ENCODE data around the gene LARP1.
"Not testable (repeated sequence)": the region's sequence is repeated elsewhere in the genome, so short reads cannot be mapped to it uniquely, and the experiment has no call there.

LARP1 gene

DNA sequence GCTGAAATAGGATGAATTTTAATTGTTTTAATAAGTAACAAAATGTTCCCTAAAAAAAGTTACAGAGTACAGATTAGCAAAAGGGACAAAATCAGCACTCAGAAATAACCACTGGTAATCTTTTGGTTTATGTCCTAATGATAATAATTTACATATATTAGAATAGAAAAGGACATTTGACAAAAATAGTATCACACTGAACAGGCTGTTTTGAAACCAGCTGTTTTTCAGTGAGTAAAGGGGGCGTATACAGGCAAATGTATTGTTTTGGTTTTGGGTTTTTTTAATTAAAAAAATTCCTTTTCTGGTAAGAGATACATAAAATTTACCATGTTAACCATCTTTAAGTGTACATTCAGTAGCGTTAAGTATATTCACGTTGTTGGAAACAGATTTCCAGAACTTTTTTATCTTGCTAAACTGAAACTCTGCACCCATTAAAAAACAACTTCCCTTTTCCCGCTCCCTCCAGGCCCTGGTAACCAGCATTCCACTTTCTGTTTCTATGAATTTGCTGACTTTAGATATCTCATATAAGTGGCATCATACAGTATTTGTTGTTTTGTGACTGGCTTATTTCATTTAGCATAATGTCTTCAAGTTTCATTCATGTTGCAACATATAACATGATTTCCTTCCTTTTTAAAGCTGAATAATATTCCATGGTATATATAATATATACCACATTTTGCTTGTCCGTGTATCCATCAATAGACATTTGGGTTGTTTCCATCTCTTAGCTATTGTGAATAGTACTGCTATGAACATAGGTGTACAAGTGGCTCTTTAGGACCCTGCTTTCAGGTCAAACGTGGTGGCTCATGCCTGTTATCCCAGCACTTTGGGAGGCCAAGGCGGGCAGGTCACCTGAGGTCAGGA, 20.6 kb upstream of the LARP1 start:
- no peak for DNase-seq (ENCODE audit: extremely low read depth in 1 of 2, low read depth in 1 of 2)

DNA sequence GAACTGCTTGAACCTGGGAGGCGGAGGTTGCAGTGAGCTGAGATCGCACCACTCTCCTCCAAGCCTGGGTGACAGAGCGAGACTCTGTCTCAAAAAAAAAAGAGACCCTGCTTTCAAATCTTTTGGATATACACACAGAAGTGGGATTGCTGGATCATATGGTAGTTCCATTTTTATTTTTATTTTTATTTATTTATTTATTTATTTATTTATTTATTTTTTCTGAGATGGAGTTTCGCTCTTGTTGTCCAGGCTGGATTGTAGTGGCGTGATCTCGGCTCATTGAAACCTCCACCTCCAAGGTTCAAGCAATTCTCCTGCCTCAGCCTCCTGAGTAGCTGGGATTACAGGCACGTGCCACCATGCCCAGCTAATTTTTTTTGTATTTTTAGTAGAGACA, 19.8 kb upstream of the LARP1 start:
- not testable (repeated sequence) for DNase-seq (ENCODE audit: extremely low read depth in 1 of 2, low read depth in 1 of 2)

DNA sequence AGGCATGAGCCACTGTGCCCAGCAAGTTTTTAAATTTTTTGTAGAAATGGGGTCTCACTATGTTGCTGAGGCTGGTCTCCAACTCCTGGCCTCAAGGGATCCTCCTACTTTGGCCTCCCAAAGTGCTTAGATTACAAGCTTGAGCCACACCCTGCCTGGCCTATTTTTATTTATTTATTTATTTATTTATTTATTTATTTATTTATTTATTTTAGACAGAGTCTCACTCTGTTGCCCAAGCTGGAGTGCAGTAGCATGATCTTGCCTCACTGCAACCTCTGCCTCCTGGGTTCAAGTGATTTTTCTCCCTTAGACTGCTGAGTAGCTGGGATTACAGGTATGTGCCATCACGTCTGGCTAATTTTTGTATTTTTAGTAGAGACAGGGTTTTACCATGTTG, 18.8 kb upstream of the LARP1 start:
- DNase-seq (ENCODE audit: extremely low read depth in 1 of 2, low read depth in 1 of 2), result not testable (repeated sequence)

DNA sequence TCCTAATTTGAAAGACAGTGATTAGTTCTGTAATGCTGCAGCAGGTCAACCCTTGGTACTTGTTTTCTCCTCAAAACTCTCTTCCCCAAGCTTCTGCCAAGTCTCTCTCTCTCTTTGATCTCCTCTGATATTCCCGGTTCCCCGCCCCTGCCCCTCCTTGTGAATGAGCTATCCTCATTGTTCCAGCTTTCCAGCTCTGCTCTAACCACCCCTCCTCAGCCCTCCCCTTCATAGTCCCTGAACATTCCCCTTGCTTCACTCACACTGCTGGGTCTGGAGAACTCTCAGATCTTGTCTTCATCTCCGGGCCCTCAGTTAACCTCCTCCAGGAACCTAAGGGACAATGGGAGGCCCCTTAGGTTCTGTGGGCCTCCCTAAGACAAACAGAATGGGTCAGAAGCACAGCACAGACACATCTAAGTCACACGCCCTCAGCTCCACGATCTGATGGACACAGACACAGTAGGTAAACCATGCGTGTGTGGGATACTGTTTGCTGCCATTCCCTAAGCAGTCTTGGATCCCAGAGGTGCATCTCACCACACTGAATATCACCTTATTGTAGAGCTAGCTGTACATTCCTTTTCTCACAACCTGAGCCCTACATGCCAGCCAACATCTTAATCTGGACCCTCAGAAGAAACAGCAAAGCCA, 17.4 kb upstream of the LARP1 start:
- DNase-seq (ENCODE audit: extremely low read depth in 1 of 2, low read depth in 1 of 2), result no peak

DNA sequence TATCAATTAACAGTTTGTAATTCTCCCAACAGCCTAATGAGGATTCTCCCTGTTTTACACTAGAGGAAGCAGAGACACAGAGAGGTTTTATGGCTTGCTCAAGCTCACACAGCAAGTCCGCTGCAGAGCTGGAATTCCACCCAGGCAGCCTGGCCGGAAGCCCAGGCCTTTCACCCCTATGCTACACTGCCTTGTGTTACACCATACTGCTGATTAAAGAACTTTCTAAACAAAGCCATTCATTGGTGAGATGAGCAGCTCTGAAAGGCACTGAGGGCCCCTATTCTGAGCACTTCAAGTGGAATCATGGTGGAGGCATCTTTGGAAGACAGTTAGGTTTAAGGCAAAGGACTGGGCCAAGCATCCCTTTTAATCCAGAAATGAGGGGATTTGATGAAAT, 14.7 kb upstream of the LARP1 start:
- no peak for DNase-seq (ENCODE audit: extremely low read depth in 1 of 2, low read depth in 1 of 2)

DNA sequence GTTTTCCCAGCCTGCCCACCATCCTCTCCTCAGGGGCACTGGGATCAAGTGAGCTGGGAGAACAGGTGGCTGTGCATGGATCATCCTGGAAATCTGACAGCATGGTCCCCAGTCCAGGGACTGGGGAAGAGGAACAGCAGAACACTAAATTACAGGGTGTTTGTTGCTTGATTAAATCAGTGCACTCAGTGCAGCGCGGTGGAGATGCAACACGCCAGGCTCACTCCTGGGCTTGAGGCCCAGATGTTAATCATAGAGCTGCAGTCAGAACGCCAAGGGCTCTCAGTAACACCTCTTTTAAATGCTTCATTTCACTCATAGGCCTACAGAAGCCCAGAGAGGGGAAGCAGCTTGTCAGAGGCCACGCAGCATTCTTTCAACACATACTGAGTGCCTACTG, 14.2 kb upstream of the LARP1 start:
- DNase-seq (ENCODE audit: extremely low read depth in 1 of 2, low read depth in 1 of 2), result no peak

DNA sequence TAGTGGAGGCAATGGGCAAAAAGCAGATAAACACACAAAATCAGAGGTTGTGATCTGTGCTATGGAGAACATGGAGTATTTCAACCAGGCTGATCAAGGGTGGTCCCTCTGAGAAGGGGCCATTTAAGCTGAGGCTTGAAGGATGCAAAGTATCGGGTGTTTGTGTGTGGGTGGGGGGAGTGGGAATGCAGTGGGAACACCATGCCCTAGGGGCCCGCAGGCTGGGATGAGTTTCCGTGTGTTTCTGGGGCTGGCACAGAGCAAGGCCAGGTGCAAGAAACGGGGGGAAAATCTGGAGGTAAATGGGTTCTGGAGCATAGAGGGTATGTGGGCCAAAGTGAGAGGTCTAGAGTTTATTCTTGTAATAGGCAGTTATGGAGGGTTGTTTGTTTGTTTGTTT, 13.8 kb upstream of the LARP1 start:
- no peak for DNase-seq (ENCODE audit: extremely low read depth in 1 of 2, low read depth in 1 of 2)

DNA sequence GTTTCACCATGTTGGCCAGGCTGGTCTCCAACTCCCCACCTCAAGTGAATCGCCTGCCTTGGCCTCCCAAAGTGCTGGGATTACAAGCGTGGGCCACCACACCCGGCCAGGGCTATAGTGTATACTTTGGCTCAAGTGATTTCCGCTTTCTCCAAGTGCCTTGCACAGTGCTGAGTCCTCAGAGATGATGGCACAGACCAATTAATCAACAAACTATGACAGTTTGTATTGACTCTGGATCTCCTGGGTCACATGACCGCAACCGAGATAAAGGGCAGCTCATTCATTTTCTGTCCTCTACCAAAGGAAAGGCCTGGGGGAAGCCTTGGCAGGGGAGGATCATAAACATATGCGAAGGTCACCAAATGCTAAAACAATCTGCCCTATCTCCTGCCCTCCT, 11.4 kb upstream of the LARP1 start:
- DNase-seq (ENCODE audit: extremely low read depth in 1 of 2, low read depth in 1 of 2), result no peak

DNA sequence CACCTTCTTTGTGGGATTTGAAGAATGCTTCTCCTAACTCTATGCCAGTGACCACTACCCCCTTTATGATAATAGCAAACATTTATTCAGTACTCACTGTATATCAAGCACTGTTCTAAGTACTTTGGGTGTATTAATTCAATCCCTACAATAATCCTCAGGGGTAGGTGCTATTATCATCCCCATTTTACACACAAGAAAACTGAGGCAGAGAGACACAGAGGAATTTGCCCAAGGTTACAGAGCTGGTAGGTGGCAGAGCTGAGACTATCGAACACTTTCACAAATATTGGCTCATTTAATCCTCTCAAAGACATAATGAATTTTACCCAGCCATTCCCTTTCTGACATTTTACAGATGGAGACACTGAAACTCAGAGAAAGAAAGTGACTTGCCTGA, 9.8 kb upstream of the LARP1 start:
- DNase-seq (ENCODE audit: extremely low read depth in 1 of 2, low read depth in 1 of 2), result no peak

DNA sequence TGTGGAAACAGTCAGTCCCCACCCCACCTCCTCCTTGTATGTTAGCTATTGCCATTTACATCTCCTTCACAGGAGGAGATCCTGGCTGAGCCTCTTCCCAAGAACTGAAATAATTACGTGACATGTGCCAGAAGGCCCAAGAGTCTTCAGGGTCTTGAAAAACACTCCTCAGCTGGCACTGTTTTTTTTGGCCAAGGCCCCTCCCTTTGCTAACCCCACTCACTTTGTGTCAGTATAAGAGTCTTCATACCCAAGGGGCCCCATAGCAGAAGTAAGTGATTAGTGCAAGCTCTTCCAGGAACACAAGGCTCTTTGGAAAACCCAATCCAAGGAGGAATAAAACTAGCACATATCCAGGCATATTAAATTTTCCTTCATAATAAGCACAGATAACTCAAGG, 5.7 kb upstream of the LARP1 start:
- DNase-seq (ENCODE audit: extremely low read depth in 1 of 2, low read depth in 1 of 2), result no peak

DNA sequence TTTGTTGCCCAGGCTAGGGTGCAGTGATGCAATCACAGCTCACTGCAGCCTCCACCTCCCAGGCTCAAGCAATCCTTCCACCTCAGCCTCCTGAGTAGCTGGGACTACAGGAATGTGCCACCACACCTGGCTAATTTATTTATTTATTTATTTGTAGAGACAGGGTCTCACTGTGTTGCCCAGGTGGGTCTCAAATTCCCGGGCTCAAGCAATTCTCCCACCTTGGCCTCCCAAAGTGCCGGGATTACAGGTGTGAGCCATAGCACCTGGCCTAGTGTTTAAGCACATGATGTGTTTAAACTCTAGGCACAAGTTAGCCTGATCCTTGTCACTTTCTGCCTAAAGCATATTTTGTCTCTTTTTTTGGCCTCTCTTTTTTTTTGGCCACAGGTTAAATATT, 4.5 kb upstream of the LARP1 start:
- DNase-seq (ENCODE audit: extremely low read depth in 1 of 2, low read depth in 1 of 2), result not testable (repeated sequence)

DNA sequence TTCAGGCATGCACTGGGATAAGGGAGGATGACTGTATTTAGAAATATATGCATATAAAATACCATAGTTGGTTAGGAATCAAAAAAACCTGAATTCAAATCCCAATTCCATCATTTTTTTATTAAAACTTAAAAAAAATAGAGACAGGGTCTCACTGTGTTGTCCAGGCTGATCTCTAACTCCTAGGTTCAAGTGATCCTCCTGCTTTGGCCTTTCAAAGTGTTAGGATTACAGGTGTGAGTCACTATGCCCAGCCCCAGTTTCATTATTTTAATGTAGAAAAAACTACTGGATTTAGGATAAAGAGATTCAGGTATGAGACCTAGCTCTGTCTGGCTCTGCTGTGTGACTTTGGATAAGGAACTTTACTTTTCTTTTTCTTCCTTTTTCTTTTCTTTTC, 3.3 kb upstream of the LARP1 start:
- no peak for DNase-seq (ENCODE audit: extremely low read depth in 1 of 2, low read depth in 1 of 2)

DNA sequence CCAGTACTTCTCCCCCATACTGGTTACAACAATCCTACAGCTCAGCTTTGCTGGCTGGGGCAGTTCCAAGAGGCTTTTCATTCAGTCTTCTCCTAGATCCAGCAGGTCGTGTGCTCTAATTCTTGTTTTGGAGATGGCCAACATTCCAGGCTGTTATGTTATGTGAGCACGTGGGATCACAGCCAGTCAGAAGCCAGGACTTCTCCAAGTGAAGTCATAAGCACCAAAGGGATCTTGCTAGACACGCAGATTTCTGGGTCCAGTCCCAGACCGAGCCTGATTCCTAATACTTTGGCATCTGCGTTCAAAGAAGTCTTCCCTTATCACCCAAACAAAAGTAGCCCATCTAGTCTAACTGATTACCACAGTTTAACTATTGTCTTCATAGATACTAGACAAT, 1.4 kb upstream of the LARP1 start:
- DNase-seq (ENCODE audit: extremely low read depth in 1 of 2, low read depth in 1 of 2), result no peak

DNA sequence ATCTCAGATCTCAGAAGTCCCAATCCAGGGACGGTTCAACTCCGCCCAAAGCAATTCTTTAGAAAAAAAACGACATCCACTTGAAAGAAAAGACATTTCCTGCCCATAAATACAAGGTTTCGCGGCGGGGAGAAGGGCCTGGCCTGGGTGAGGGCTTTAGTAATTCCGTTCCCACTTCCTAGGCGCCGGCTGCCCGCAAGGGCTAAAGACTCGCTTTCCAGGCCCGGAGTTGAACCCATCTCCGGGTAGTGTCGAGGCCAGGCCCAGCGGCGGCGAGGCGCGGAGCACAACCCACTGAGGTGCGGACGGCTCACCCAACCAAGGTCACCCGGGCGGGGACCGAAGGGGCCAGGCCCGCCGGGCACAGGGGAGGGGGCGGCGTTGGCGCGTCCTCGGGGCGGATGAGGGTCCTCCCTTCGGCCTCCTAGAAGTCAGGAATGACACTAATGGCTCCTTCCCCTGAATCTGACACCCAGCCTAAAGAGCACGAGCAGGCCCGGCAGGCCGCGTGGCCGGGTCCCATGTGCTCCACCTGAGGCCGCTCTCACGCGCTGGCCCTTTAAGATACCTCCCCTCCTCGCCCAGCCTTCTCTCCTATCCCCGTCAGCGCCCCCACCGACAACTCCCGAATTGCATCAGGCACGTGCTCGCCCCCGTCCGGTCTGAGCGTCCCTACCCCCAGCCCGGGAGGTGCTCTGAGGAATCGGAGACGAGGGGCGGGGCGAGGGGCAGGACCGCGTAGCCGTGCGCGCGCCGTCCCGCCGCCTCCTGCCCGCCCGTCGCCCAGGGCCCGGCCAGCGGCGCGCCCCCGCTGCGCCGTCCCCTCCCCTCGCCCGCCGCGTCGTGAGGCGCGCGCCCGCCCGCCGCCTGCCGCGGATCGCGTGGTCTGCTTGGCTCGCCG, 467 bp upstream of the LARP1 start:
- DNase-seq (ENCODE audit: extremely low read depth in 1 of 2, low read depth in 1 of 2), result peak; percentile 97 to 99

DNA sequence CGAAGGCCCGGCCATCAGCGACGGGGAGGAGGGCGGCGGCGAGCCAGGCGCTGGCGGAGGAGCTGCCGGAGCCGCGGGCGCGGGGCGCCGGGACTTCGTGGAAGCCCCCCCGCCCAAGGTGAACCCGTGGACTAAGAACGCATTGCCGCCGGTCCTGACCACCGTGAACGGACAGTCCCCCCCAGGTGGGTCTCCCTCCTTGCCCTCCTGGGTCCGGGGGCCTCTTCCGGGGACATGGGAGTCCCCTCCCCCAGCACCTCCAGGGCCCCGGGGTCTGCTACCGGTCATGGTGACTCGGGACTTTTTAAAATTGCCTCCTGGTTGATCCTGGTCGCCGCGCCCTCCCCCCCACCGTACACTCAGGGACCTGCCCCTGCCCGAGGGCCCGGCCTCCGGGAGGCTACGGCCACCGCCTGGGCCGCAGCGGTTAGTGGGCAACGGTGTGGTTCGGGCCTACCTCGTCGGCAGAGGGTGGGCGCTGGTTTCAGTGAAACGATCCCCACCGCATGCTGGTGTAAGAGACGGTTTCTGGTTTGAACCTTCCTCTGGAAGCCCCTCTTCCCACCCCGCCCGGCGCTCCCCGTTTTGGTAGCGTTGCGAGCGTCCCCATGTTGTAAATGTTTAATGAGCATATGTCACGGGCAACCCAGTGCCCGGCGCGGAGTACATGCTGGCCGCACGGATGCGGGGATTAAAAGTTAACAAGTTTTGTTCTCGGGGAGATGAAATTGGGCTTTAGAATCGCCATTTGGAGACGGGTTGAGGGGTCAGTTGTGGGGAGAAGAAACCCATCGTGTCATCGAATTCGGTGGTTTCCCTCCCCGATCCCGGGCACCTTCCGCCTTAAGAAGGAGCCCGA, 1.1 kb downstream of the LARP1 start:
- DNase-seq (ENCODE audit: extremely low read depth in 1 of 2, low read depth in 1 of 2), result peak in 1 of 2 donors; percentile 21

DNA sequence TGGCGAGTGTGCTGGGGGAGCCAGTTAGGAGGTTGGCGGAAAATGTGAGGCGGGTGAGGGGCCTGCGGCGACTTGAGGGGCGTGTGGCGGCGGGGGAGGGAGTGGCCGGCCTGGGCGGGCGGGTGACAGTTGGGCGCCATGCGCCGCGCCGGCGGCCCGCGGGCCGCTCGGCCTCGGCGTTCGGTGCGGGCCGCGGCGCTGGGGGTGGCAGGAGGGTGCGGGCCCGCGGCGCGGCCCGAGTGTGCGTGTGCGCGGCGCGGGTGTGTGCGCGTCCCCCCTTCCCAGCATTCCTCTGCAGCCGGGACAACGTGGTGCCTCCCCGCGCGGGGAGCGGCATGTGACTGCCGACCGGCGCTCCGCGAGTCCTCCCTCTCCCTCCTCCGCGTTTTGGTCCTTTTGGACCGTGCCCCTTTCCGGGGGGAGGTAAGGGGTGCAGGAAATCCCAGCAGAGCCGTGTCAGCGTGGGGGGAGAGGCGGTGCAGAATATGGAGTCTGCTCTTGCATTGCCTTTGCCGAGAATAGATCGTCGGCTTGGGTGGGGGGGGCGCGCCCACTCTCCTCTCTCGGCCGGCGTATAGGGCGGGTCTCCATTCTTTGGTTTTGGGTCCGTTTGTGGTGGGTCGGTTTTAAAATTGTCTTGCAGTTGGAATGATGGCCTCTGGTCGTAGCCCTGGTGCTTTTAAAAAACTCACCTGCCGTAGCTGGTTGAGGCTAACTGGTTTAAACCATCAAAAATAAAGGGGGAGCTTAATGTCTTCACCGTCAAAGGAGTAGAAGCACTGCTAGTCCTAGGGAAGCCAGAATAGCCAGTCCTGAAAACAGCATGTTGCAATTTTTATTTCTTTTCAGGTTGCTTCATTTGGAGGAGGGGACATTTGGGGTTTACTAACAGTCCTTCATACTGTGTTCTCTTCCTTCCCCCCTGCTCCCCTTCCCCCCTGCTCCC, 2.0 kb downstream of the LARP1 start:
- DNase-seq (ENCODE audit: extremely low read depth in 1 of 2, low read depth in 1 of 2), result peak; percentile 35 to 57

DNA sequence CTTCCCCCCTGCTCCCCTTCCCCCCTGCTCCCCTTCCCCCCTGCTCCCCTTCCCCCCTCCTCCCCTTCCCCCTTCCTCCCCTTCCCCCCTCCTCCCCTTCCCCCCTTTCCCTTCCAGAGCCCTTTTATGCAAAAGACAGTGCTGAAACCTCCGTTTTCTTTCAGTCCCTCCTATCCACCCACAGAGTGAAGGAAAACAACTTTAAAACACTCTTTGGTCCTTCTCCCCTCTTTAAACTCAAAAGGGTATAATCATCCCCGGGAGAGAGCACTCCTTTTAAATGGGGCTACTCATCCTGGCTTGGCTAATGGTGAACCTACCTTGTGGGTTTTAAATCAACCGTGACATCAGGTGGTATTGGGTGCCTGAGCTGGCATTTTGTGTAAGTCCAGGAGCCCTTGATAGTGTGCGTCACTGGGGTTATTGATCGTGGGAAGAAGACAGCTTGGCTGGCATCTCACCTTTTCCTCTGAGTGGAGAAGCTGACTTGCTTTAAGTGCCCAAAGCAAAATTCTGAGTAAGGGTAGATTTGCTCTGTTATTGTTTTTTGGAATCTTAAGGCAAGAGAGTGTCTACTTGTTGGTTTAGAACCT, 2.7 kb downstream of the LARP1 start:
- DNase-seq (ENCODE audit: extremely low read depth in 1 of 2, low read depth in 1 of 2), result peak in 1 of 2 donors; percentile 45

DNA sequence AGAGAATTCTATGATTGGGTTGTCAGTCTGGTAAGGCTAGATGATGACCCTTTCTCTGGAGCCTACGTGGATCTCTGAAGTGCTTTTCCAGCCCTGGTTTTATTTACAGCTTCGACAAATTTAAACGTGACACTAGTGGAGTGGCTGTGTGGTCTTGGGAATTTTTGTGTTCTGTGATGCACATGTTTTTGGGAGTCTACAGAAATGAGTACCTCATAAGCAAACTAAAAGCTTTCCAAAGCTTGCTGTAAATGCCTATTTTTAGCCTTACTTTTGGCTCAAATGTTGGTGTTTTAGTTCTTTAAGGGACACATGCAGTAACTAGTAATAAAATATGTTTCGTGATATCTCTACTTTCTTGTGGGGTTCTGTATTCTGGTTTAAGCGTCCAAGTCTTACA, 3.3 kb downstream of the LARP1 start:
- no peak for DNase-seq (ENCODE audit: extremely low read depth in 1 of 2, low read depth in 1 of 2)

DNA sequence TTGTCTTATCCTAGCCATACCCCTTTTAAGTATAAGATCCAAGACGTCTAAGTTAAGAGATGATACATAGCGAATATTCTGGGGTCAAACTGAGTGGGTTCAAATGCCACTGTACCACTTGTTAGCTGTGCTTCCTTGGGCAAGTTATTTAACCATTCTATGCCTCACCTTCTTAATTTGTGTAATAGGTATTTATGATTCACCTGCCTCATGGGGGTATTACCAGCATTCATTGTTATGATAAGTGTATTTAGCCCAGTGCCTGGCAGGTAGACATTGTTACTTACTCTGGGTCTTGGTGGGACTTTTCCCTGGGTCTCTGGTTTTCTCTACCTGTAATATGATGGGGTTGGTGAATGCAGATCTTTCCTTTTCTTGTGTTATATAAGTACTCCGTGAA, 3.8 kb downstream of the LARP1 start:
- DNase-seq (ENCODE audit: extremely low read depth in 1 of 2, low read depth in 1 of 2), result no peak

All from stimulated activated CD8-positive, alpha-beta memory T cell treated with anti-CD3 and anti-CD28 coated beads, Interleukin-7, amount 100 ng/mL, for 48 hours (primary cell).